Measurements from ENCODE around the gene CD320.
"Not testable (repeated sequence)": the region's sequence is repeated elsewhere in the genome, so short reads cannot be mapped to it uniquely, and the experiment has no call there.

Gene CD320

DNA sequence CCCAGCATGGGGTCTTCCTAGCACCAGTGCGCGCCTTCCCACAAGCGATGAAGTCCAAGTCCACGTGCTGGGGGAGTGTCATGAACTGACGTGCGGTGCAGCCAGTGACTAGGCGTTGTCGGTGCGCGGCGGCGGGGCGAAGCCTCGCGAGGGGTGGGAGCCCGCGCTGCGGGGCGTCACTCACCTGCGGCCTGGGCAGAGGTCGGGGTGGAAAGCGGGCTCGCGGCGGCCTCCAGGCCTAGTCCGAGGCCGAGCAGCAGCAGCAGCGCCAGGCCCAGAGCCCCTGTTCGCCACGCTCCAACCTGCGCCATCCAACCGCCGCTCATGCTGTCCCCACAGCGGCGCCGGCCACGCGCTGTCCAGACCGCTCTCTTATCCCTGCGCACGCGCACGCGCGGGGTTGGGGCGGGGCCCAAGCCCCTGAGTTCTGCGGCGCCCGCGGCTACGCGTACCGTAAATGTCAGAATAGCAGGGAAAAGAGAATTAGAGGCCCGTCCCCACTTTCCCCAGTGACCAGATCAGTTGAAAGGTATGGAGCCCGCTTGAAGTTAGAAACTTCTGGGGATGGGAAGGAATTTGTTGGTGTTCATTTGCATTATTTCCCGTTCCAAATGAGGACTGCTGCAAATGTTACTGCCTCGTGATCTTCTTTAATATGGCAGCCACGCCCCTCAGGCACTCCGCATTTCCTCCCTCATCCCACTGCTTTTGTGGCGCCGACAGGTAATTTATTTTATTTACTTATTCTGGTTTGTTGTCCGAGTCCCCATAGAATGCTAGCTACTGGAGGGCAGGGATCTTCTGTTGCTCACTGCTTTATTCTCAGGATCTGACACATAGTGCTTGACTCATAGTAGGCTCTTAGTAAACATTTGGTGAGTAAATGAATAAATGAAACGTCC, at the start of gene CD320:
CD320 (minus strand) TSS at position 394 of the 902 bp plus-strand sequence; CDS start at position 326, 68 bp downstream.
- peak; percentile 55 for DNase-seq (ENCODE audit: low read depth, low spot score)
- H3K27ac ChIP-seq = peak within 1 kb of the TSS; percentile 67

DNA sequence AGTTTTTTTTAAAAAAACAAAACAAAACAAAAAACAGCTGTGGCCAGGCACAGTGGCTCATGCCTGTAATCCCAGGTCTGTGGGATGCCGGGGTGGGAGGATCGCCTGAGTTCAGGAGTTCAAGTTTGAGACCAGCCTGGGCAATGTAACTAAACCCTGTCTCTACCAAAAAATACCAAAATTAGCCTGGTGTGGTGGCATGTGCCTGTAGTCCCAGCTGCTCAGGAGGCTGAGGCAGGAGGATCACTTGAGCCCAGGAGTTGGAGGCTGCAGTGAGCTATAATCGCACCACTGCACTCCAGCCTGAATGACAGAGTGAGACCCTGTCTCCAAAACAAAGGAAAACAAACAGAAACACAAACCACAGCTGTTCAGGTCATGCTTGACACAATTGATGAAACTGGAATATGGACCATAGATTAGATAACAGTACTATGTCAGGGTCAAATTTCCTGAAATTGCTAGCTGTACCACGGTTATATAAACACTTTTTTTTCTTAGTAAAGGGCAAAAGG, 48.9 kb upstream of the CD320 start:
- peak overlapping the region; percentile 81 for H3K27ac ChIP-seq

DNA sequence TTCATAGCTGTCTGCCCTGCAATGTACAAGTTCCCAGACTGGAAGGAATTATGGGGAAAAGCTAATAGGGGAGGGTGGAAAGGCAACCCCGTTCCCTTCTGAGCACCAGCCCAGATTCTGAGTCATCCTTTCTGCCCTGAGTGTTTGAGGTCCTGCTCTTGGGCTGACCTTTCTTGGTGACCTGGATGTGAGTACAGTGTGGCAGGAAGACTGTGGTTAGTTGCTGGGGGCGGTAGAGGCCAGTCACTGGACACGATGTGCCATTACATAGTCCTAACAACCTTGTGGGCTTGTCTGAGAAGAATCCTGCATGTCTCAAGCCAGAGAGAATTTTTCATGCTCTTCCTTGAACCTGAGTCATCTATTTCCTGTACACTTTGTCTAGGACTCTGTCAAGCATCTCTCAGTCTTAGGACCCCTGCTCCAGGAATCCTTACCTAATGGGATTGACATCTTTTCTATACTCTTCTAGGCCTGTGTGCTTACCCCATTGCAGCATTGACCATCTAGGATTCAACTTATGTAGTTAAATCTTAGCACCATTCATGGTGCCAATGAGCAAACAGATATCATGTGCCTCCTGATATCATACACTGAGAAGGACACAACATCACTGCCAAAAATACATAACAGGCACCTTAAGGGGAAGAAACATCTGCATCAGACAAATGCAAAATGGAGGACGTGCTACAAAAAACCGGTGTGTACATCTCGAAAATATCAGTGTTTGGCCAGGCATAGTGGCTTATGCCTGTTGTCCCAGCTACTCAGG, 47.7 kb upstream of the CD320 start:
- DNase-seq (ENCODE audit: low read depth, low spot score) = peak; percentile 45
- peak overlapping the region; percentile 81 for H3K27ac ChIP-seq

More for the DNA sequence above, 48.9 kb upstream of the CD320 start:
- no peak for DNase-seq (ENCODE audit: low read depth, low spot score)

DNA sequence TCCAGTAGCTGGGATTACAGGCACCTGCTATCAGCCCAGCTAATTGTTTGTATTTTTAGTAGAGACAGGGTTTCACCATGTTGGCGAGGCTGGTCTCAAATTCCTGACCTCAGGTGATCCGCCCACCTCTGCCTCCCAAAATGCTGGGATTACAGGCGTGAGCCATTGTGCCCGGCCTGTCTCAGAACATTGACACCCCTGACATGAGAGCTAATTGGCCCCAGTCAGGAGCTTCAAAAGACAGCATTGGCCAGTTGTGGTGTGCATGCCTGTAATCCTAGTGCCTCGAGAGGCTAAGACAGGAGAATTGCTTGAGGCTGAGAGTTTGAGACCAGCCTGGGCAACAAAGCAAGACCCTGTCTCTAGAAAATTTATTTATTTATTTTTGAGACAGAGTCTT, 44.7 kb upstream of the CD320 start:
- DNase-seq (ENCODE audit: low read depth, low spot score); H3K27ac ChIP-seq: not testable (repeated sequence)

DNA sequence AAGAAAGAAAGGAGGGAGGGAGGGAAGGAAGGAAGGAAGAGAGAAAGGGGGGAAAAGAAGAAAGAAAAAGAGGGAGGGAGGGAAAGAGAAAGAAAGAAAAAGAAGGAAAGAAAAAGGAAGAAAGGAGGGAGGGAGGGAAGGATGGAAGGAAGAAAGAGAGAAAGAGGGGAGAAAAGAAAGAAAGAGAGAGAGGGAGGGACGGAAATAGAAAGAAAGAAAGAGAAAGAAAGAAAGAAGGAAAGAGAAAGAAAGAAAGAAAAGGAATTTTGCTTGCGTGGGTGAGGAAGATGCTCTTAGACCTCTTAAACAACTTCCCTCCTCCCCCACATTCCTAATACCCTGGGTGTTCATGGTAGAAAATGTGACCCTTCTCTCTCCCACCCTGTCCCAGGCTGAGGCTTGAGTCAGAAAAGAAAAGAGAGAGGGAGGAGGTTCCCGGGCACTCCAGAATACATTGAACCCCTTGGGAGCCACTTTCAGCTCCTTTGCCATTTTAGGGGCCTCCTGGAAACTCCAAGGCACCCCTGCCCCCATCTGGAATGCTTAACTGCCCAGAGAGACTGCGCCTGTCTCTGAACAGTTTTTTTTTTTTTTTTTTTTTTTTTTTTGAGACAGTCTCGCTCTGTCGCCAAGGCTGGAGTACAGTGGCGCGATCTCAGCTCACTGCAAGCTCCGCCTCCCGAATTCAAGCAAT, 44.1 kb upstream of the CD320 start:
- no peak overlapping the region for H3K27ac ChIP-seq

DNA sequence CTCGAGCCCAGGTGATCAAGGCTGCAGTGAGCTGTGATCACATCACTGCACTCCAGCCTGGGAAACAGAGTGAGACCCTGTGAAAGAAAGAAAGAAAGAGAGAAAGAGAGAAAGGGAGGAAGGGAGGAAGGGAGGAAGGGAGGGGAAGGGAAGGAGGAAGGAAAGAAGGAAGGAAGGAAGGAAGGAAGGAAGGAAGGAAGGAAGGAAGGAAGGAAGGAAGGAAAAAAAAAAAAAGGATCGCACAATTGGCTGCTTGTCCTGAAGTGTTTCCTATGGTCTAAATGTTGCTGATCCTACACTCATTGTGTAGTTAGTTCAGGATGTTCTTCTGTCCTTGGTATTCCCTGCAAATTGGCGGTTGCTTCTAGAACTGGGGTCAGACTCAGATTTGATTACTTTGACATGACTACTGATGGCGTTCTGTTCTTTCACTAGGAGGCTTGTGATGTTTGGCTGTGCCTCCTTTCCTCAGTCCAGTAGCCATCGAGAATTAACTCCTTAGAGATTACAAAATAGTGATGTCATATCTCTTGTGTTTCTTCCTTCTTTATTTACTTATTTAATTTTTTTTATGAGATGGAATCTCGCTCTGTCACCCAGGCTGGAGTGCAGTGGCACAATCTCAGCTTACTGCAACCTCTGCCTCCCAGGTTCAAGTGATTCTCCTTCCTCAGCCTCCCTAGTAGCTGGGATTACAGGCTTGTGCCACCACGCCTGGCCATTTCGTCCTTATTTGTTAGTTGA, 41.6 kb upstream of the CD320 start:
- DNase-seq (ENCODE audit: low read depth, low spot score); H3K27ac ChIP-seq: not testable (repeated sequence)

More for the DNA sequence above, 44.1 kb upstream of the CD320 start:
- DNase-seq (ENCODE audit: low read depth, low spot score) = no peak

DNA sequence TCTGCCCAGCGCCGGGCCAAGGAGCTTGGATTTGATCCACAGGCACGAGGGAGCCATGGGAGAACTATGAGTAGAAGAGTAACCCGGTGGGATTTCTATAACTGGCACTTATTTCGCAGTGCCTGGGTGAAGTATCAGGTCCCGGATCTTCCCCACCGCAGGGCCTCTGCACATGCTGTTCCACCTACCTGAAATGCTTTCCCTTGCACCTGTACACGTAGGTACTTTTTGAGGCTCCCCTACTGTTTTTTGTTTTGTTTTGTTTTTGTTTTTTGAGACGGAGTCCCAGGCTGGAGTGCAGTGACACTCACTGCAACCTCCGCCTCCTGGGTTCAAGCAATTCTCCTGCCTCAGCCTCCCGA, 35.3 kb upstream of the CD320 start:
- no peak for DNase-seq (ENCODE audit: low read depth, low spot score)
- no peak overlapping the region for H3K27ac ChIP-seq

DNA sequence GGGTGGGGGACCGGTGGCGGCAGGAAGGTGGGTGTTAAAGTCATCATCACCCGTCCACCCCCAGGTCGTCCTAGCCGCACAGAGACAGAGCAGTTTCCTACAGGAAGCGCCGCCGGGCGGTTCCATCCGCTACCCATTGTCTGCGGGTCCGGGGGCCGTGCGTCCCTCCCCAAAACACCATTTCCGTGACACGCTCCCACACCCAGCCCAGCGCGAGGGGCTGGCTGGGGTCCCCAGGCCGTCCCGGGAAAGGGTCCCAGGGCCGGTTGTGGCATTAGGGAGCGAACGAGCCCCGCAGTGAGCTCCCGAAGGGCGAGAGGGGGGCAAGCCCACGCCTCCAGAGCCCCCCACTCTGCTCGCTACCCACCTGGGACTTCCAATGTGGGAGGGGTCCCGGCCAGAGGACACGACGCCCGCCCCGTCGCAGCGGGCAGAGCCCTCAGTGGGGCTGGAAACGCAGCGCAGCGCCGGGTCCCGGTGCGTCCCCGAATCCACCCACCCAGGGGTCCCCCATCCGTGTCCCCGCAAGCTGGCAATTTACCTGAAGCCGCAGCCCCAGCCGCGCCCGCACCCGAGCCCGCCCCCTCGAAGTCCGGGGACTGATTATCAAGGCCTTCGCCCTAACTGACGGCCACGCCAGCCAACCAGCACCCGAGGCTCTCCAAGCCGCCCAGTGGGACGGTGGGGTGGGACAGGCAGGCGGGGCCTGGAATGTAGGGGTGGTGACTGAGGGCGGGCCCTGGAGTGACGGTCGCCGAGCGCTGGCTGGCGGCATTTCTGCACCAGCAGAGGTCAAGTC, 34.7 kb upstream of the CD320 start, which contains the start of gene KANK3:
KANK3 (minus strand) TSS at position 579 of the 799 bp plus-strand sequence. CDS start 5,434 bp downstream, outside the sequence.
- no peak within 1 kb of the TSS for H3K27ac ChIP-seq
- peak; percentile 78 for DNase-seq (ENCODE audit: low read depth, low spot score)

DNA sequence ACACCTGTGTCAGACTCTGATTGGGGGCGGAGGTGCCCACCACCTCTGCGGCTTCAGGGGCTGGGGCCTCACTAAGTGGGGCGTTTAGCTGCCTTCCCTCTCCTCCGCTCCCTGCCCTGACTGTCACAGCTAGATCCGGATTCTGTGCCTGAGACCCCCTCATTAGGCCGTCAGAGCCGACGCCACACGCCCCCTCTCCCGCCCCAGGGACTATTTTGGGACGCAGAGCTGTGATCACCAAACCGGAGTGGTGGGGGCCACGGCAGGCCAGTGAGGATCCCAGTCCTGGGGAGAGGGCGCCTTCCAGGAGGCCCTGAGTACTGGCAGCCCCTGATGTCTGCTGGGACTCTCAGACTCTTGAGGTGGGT, 34.1 kb upstream of the CD320 start:
- DNase-seq (ENCODE audit: low read depth, low spot score) = no peak
- H3K27ac ChIP-seq = no peak overlapping the region

DNA sequence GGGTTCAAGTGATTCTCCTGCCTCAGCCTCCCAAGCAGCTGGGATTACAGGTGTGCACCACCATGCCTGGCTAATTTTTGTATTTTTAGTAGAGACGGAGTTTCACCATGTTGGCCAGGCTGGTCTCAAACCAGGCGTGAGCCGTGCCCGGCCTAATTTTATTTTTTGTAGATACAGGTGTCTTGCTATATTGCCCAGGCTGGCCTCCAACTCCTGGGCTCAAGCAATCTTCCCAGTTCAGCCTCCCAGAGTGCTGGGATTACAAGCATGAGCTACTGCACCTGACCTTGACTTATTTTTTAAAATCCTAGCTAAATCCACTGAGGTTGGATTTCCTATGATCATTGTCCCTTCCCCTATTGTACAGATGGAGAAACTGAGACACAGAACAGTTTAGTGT, 33.3 kb upstream of the CD320 start:
- not testable (repeated sequence) for DNase-seq (ENCODE audit: low read depth, low spot score); H3K27ac ChIP-seq

DNA sequence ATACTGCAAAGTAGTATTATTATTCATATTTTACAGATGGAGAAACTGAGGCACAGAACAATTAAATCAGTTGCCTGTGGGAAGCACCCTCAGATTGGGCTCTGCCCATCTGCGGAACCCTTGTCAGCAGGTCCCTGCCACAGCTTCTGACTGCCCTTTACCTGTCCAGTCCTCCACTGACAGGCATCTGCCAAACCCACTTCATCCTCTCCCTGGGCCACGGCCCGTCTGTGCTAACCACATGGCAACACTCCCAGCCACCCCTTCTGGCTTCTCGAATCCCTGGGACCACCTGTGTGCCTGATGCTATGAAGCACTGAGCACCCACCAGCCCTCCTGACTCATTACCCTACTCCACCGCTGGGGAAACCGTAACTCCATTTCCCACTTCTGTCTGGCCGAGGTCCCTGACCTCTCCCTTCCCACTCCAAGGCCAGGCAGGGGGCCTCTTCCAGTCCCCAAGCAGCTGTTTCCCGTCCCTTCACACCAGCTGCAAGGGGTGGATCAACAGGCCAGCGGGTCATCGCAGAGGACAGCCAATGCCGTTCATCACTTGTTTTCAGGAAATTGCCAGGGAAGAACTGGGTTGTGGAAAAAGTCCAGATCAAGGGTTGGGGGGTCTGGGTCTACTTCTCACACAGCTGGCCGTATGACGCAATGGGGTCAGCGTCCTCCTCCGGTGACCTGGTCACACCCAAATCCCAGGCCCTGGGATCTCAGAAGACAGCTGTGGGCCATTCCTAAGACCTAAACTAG, 32.4 kb upstream of the CD320 start:
- H3K27ac ChIP-seq = no peak overlapping the region
- no peak for DNase-seq (ENCODE audit: low read depth, low spot score)

DNA sequence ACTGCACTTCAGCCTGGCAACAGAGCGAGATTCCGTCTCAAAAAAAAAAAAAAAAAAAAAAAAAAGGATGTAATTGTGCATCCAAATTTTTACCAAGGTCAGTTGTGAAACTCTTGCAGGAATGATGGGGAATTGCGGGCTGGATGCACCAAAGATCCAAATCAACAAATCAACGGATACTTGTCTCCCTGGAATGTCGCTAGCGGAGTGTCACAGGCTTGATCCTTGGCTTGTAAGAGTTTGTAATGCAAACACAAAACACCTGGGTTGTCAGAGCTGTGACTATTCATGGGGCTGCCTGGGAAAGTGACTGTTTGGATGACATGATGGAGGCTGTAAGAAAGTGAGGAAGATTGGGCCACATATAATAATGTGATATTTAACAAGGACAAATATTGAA, 30.7 kb upstream of the CD320 start:
- DNase-seq (ENCODE audit: low read depth, low spot score) = no peak
- H3K27ac ChIP-seq = no peak overlapping the region

DNA sequence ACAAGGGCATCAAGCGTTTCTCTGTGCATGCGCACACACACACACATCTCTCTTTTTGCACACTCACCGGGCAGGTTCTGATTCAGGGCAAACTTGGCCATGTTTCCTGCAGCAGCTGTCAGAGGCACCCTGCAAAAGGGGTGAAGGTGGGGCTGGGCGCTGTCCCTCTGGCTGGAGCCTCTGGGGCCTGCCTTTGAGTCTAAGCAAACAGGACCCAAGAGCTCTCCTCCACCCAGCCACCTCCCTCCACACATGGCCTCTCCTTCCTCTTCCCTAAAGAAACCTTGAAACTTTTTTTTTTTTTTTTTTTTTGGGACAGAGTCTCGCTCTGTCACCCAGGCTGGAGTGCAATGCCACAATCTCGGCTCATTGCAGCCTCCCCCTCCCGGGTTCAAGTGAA, 29.6 kb upstream of the CD320 start:
- H3K27ac ChIP-seq = no peak overlapping the region
- no peak for DNase-seq (ENCODE audit: low read depth, low spot score)

DNA sequence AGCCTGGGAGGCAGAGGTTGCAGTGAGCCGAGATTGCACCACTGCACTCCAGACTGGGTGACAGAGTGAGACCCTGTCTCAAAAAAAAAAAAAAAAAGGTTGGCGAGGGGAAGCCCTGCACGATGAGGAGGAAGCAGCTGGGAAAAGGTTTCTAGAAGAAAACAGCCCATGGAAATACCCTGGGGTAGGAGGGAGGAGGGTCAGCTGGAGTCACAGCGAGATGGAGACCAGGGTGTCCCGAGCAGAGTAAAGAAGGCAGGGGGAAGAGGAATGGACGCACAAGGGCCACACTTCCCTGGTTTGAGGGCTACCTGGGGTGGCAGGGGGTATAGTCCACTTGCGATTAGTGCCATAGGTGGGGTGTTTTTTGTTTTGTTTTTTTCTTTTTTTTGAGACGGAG, 28.5 kb upstream of the CD320 start:
- DNase-seq (ENCODE audit: low read depth, low spot score) = no peak
- H3K27ac ChIP-seq = no peak overlapping the region

DNA sequence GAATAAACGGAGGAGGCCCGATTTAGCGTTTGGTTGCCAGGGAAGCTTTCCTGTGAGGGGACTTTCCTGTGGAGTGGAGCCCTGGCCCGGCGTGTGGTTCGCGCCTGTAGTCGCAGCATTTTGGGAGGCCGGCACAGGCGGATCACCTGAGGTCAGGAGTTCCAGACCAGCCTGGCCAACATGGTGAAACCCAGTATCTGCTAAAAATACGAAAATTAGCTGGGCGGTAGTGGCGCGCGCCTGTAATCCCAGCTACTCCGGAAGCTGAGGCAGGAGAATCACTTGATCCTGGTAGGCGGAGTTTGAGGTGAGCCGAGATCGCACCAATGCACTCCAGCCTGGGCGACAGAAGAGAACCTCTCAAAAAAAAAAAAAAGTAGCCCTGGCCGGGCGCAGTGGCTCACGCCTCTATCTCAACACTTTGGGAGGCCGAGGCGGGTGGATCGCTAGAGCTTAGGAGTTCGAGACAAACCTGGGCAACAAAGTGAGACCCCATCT, 28.0 kb upstream of the CD320 start:
- no peak for DNase-seq (ENCODE audit: low read depth, low spot score)

DNA sequence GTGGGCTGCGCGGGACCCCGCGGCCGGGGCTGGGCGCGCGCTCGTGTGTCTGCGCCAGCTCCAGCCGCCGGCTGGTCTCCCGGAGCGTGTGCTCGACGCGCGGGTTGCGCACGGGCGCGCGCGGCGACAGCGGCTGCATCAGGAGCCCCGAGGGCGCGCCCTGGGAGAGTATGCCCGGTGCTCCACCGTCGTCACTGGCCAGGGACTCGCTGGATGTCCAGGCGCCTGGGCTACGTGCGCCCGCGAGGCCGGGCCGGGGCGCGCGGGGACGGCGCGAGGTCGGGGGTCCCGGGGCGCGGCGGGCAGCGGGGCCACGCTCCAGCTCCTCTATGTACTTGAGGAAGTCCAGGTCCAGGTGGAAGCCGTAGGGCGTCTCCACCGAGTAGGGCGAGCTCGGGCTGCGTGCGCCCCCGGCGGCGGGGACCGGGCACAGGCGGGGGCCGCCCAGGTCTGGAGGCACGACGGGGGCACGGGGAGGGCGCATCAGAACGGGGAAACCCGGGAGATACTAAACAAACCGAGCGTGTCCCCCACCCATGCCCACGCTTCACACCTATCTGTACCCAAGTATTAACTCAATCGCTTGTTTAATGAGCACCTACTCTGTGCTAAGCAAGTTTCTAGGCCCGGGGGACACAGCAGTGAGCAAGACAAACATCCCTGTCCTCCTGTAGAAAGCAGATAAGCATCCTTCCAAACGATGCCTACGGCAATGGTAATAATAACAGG, 27.3 kb upstream of the CD320 start:
- no peak for DNase-seq (ENCODE audit: low read depth, low spot score)
- H3K27ac ChIP-seq = peak overlapping the region; percentile 20

More for the DNA sequence above, 28.0 kb upstream of the CD320 start:
- H3K27ac ChIP-seq = peak overlapping the region; percentile 20

Measured in epithelial cell of prostate (primary cell).